Measurements from ENCODE around the gene FHOD1. TPM values are rescaled to one million over a fixed set of nuclear protein-coding genes. Genes with fewer than 3 reads are reported as not detected.

The FHOD1 gene
- total and polyA plus RNA-seq, 2 of the 13 experiments (the other 11 are each of a cell fraction or from before 2014, with no cell fraction given), result 20.0 to 20.8 TPM

- H3K27me3 ChIP-seq (ENCODE audit: control insufficient read depth in 1 of 2, insufficient read depth in 2 of 2, low read length in 2 of 2), result no peaks in the 10 kb centered on the region
- H3K27ac ChIP-seq (ENCODE audit: extremely low read length, insufficient read depth, low read length), result no peak overlapping the region
- intact Hi-C loops (cut with micrococcal nuclease; ENCODE audit: unreplicated experiment), result no loop called here
- no peak overlapping the region for H3K4me3 ChIP-seq (replicated peaks in 1 of 3; ENCODE audit: insufficient read depth in 1 of 3, low read depth in 2 of 3, low read length in 3 of 3)
- ChIA-PET POLR2A (interaction anchor here (1.2 kb wide), 1 partner anchor 11 kb away, joined by 3 read pairs; the partner anchor contains the start of gene E2F4), CTCF (ENCODE audit: low intra/inter-chr PET ratio, low total read pairs) (no interaction called here)
- H4K20me1 ChIP-seq (ENCODE audit: insufficient read depth, low read length), result no peaks in the 10 kb centered on the region
- no peak overlapping the region for H3K9ac ChIP-seq (ENCODE audit: insufficient read depth, low read depth, low read length)
- no peak overlapping the region for H2AFZ ChIP-seq (ENCODE audit: low read length)
- TF ChIP-seq RBFOX2 (IDR thresholded peaks at IDR 0.05; ENCODE audit: low read depth, low read length), result peak; percentile 21; the same call in 1 of the 2 replicates
- TF ChIP-seq ZNF432 (CRISPR knock-in tag; IDR thresholded peaks at IDR 0.05; ENCODE audit: borderline replicate concordance), result no peak
- TF ChIP-seq NFE2L2 (IDR thresholded peaks at IDR 0.05; ENCODE audit: low read length), result no peak
- TF ChIP-seq AGO2 (optimal IDR thresholded peaks at IDR 0.05; ENCODE audit: low read depth, low read length), result peak; percentile 57
- TF ChIP-seq ZFP91 (CRISPR knock-in tag; IDR thresholded peaks at IDR 0.05; ENCODE audit: borderline replicate concordance), result 0 out of 2 replicates have a peak, but pooled peaks have one; percentile 15
- no peak for TF ChIP-seq NFYC (CRISPR knock-in tag; IDR thresholded peaks at IDR 0.05)
- no peak for TF ChIP-seq HIVEP1 (CRISPR knock-in tag; IDR thresholded peaks at IDR 0.05)
- no peak for TF ChIP-seq ZMYM3 (CRISPR knock-in tag; IDR thresholded peaks at IDR 0.05)
- DNase-seq (ENCODE audit: low spot score), result no peak
- no peak overlapping the region for H3K4me2 ChIP-seq (ENCODE audit: low read depth, low read length)
- BruUV-seq (replicated peaks), result no TSS peak
- no peaks in the 10 kb centered on the region for H3K79me2 ChIP-seq (ENCODE audit: insufficient read depth, low read length)
- H3K4me1 ChIP-seq (ENCODE audit: insufficient read depth, low read length), result peaks cover 30% of the 10 kb centered on the region
- H3K9me3 ChIP-seq (ENCODE audit: low read length), result no peaks in the 10 kb centered on the region
- 96% methylated on average over 12 of the region's 23 CpGs for WGBS (ENCODE audit: low lambda C conversion rate)
- in situ Hi-C loops (cut with HindIII; ENCODE audit: extremely low pct_ligation_motif_present, low pct_unique_long_range_greater_than_20kb), result no loop called here
- ATAC-seq, result no peak
- no peak for FAIRE-seq
- H3K36me3 ChIP-seq (replicated peaks in 1 of 2; ENCODE audit: control insufficient read depth in 1 of 2, insufficient read depth in 2 of 2, low read length in 2 of 2), result peaks cover 29 to 38% of the 10 kb centered on the region in 2 experiments
These were observed 44.3 kb downstream of the FHOD1 start for GRCh38 chr16:67202956-67203493.
